Upper lobe of right lung (tissue), 1 donor: ENCODE data around the gene GSTA2. TPM values are rescaled to one million over a fixed set of nuclear protein-coding genes. Genes with fewer than 3 reads are reported as not detected.
A peak's percentile ranks its signal among the peaks of the same experiment; 100 is the strongest.
"Not testable (repeated sequence)": the region's sequence is repeated elsewhere in the genome, so short reads cannot be mapped to it uniquely, and the experiment has no call there.

ENCODE experiments used
- ATAC-seq: fragments of 200-7000 bp; cut with Tn5 transposase; one replicate; pipeline ENCODE4 v1.9.1; 2020; ENCODE audit warnings: mild to moderate bottlenecking, moderate library complexity
- DNase-seq: peaks from one replicate; pipeline ENCODE4 v3.0.0-alpha.2; 2020
- H3K27ac ChIP-seq: fragments of 200-600 bp; one replicate; pipeline ENCODE4 v1.8.0; 2022
- H3K27me3 ChIP-seq: fragments of 200-600 bp; one replicate; pipeline ENCODE4 v1.8.0; 2022; ENCODE audit warnings: mild to moderate bottlenecking
- H3K36me3 ChIP-seq: fragments of 200-600 bp; one replicate; pipeline ENCODE4 v1.8.0; 2022
- H3K4me1 ChIP-seq: fragments of 200-600 bp; one replicate; pipeline ENCODE4 v1.8.0; 2022
- H3K4me3 ChIP-seq: fragments of 200-600 bp; one replicate; pipeline ENCODE4 v1.8.0; 2022; ENCODE audit warnings: mild to moderate bottlenecking
- H3K9me3 ChIP-seq: fragments of 200-600 bp; one replicate; pipeline ENCODE4 v1.8.0; 2022
- CTCF ChIP-seq: fragments of 200-600 bp; IDR thresholded peaks from one replicate; pipeline ENCODE4 v1.8.0; 2022; ENCODE audit warnings: antibody characterized with exemption
- intact Hi-C: fragments of 100-400 bp; cut with DNase I; formaldehyde crosslinking; loops from one replicate; pipeline ENCODE4 v1.11.0; 2022
- long read RNA-seq: library from polyadenylated mRNA; unstranded; transcript quantifications from one replicate; pipeline ENCODE4 v2.0.0, GENCODE V29; 2021
- total RNA-seq: library from RNA; stranded (reverse); fragmentation: NEBNext Ultra II Directional; extraction: Animal tissue kit (Norgen Biotek cat#: 25700); gene quantifications from one replicate; pipeline ENCODE4 v1.2.1, GENCODE V29; 2021
- donor health status: DM: no; HTN: yes; CAD: no; lungs with severe emphysema.

GSTA2 gene
- not detected for total RNA-seq
- long read RNA-seq = 0 reads

- H3K27ac ChIP-seq, DNase-seq, H3K4me1 ChIP-seq, H3K36me3 ChIP-seq, H3K9me3 ChIP-seq, intact Hi-C loops, H3K27me3 ChIP-seq, H3K4me3 ChIP-seq: not testable (repeated sequence)
- peak; percentile 47 for ATAC-seq
These were observed at the start of gene GSTA2 for GRCh38 chr6:52763322-52763916. GSTA2 (minus strand) TSS chr6:52763475; CDS start chr6:52757947, 5,528 bp downstream.

- H3K27ac ChIP-seq, H3K27me3 ChIP-seq, DNase-seq, H3K4me3 ChIP-seq, intact Hi-C loops, H3K9me3 ChIP-seq, H3K36me3 ChIP-seq, H3K4me1 ChIP-seq, ATAC-seq: not testable (repeated sequence)
These were observed 46.5 kb upstream of the GSTA2 start for GRCh38 chr6:52809777-52810176.

GRCh38 chr6:52808660-52809059 lies 45.4 kb upstream of the GSTA2 start:
- DNase-seq = no peak
- intact Hi-C loops = no loop called here
- no peaks in the 10 kb centered on the region for H3K9me3 ChIP-seq
- no peak for ATAC-seq
- H3K4me3 ChIP-seq = no peak overlapping the region
- H3K27ac ChIP-seq = no peak overlapping the region
- no peaks in the 10 kb centered on the region for H3K36me3 ChIP-seq
- no peaks in the 10 kb centered on the region for H3K4me1 ChIP-seq
- no peaks in the 10 kb centered on the region for H3K27me3 ChIP-seq
- TF ChIP-seq CTCF = no peak

GRCh38 chr6:52803668-52804255 lies 40.5 kb upstream of the GSTA2 start, which contains the start of gene GSTA1:
GSTA1 (minus strand) TSS chr6:52803816; CDS start chr6:52799267, 4,549 bp downstream.
- H3K27ac ChIP-seq, H3K9me3 ChIP-seq, H3K27me3 ChIP-seq, DNase-seq, H3K36me3 ChIP-seq, intact Hi-C loops, H3K4me1 ChIP-seq, H3K4me3 ChIP-seq, ATAC-seq: not testable (repeated sequence)

GRCh38 chr6:52802806-52803205 lies 39.5 kb upstream of the GSTA2 start:
- intact Hi-C loops = no loop called here
- H3K4me3 ChIP-seq = no peak overlapping the region
- H3K9me3 ChIP-seq = no peaks in the 10 kb centered on the region
- ATAC-seq (no peak), DNase-seq (no peak)
- H3K36me3 ChIP-seq = no peaks in the 10 kb centered on the region
- no peaks in the 10 kb centered on the region for H3K4me1 ChIP-seq
- no peak for TF ChIP-seq CTCF
- no peak overlapping the region for H3K27ac ChIP-seq
- H3K27me3 ChIP-seq = no peaks in the 10 kb centered on the region

- Histone ChIP-seq H3K9me3 (no peaks in the 10 kb centered on the region), H3K27me3 (no peaks in the 10 kb centered on the region), H3K4me3 (no peak overlapping the region), H3K36me3 (no peaks in the 10 kb centered on the region), H3K27ac (no peak overlapping the region), H3K4me1 (no peaks in the 10 kb centered on the region)
- DNase-seq (no peak), ATAC-seq (no peak)
- intact Hi-C loops = no loop called here
- TF ChIP-seq CTCF = no peak
These were observed 38.0 kb upstream of the GSTA2 start for GRCh38 chr6:52801188-52801841.

- DNase-seq, intact Hi-C loops, H3K9me3 ChIP-seq, H3K4me1 ChIP-seq, H3K27ac ChIP-seq, ATAC-seq, H3K4me3 ChIP-seq, H3K36me3 ChIP-seq, H3K27me3 ChIP-seq: not testable (repeated sequence)
These were observed 36.0 kb upstream of the GSTA2 start for GRCh38 chr6:52799272-52799671.

- H3K4me1 ChIP-seq, H3K9me3 ChIP-seq, H3K36me3 ChIP-seq, H3K27me3 ChIP-seq, H3K4me3 ChIP-seq, DNase-seq, H3K27ac ChIP-seq, ATAC-seq, intact Hi-C loops: not testable (repeated sequence)
These were observed 31.1 kb upstream of the GSTA2 start for GRCh38 chr6:52794366-52794765.
